ENCODE data around the gene RGPD8. TPM values are rescaled to one million over a fixed set of nuclear protein-coding genes. Genes with fewer than 3 reads are reported as not detected.
"Not testable (repeated sequence)": the region's sequence is repeated elsewhere in the genome, so short reads cannot be mapped to it uniquely, and the experiment has no call there.

Gene RGPD8
- total and polyA plus RNA-seq, 2 of the 8 experiments (the other 6 are each of a cell fraction or from before 2014, with no cell fraction given), result 0.51 to 8.2 TPM

GRCh38 chr2:112432735-112433479 lies 538 bp downstream of the RGPD8 start:
- H4K91ac ChIP-seq (replicated peaks; ENCODE audit: insufficient read length, low read length); H2BK20ac ChIP-seq (ENCODE audit: low read length); H3K79me2 ChIP-seq (ENCODE audit: control insufficient read depth in 1 of 2, insufficient read depth in 2 of 2, low read length in 2 of 2); H2AFZ ChIP-seq (ENCODE audit: low read length); H3K18ac ChIP-seq (ENCODE audit: extremely low read depth, low read length); H3K9ac ChIP-seq (replicated peaks in 1 of 4; ENCODE audit: extremely low read depth in 1 of 4, low read depth in 3 of 4, low read length in 3 of 4); H3K23ac ChIP-seq (ENCODE audit: insufficient read length); H3K36me3 ChIP-seq (ENCODE audit: control insufficient read depth in 2 of 4, insufficient read depth in 4 of 4, low read length in 3 of 4); H3K4me1 ChIP-seq (replicated peaks in 1 of 4; ENCODE audit: control insufficient read depth in 3 of 4, insufficient read depth in 4 of 4, low read length in 3 of 4); H3K23me2 ChIP-seq (ENCODE audit: low read depth, low read length); H3K27ac ChIP-seq (ENCODE audit: low read depth, low read length); H4K5ac ChIP-seq (ENCODE audit: insufficient read length, low read depth, low read length); H2BK120ac ChIP-seq (replicated peaks; ENCODE audit: low read depth, low read length); H3K4ac ChIP-seq (replicated peaks; ENCODE audit: insufficient read length, low read depth, low read length); H3K9me3 ChIP-seq (ENCODE audit: insufficient read depth in 2 of 2, low read depth in 1 of 2, low read length in 1 of 2); H3K56ac ChIP-seq (replicated peaks; ENCODE audit: insufficient read length, low read depth, low read length); H2BK5ac ChIP-seq (ENCODE audit: low read depth, low read length); H3K79me1 ChIP-seq (ENCODE audit: low read depth, low read length); H3K27me3 ChIP-seq (replicated peaks in 1 of 4; ENCODE audit: control insufficient read depth in 3 of 4, extremely low read depth in 1 of 4, insufficient read depth in 3 of 4, low read length in 3 of 4); H2BK15ac ChIP-seq (ENCODE audit: low read length); H4K20me1 ChIP-seq (replicated peaks in 1 of 2; ENCODE audit: control insufficient read depth in 1 of 2, insufficient read depth in 2 of 2, low read length in 2 of 2); H3K14ac ChIP-seq (ENCODE audit: insufficient read length); H2BK12ac ChIP-seq (ENCODE audit: low read depth, low read length); FAIRE-seq; H2AK5ac ChIP-seq (ENCODE audit: low read depth, low read length): not testable (repeated sequence)
- H3K4me2 ChIP-seq (ENCODE audit: insufficient read depth in 1 of 2, low read depth in 2 of 2, low read length in 2 of 2), result peak overlapping the region in 1 of 2 experiments; percentile 38; a peak in 2 of 4 replicates
- peak; percentile 52 for TF ChIP-seq KDM4A (IDR thresholded peaks at IDR 0.05; ENCODE audit: low read depth, low read length, severe bottlenecking)
- peak overlapping the region in 2 of 4 experiments; percentile 28 to 53; a peak in 5 of 8 replicates for H3K4me3 ChIP-seq (ENCODE audit: extremely low read depth in 1 of 4, insufficient read depth in 2 of 4, low read depth in 3 of 4, low read length in 4 of 4)
- 0 out of 2 replicates have a peak overlapping the region, but pooled peaks have one; percentile 5 for H4K8ac ChIP-seq (ENCODE audit: extremely low read depth, insufficient read depth, low read length)
- peak in 1 of 2 experiments; percentile 62 for DNase-seq (ENCODE audit: low read depth in 1 of 2, low spot score in 2 of 2)
- WGBS, 2 experiments (ENCODE audit: extremely low coverage in 1 of 2, insufficient coverage in 1 of 2, insufficient read length in 1 of 2, insufficient replicate concordance in 2 of 2, low coverage in 1 of 2, low lambda C conversion rate in 2 of 2, missing lambda C conversion rate in 1 of 2), result 26% methylated on average over 25 of the region's 98 CpGs; no CpG with 5 or more reads in 1 of the 2 experiments
- CTCF ChIA-PET (ENCODE audit: partially characterized antibody), result interaction anchor here (1.0 to 2.3 kb wide), 3 partner anchors 61 to 312 kb away, joined by 3 to 7 read pairs (median 7); no protein-coding TSS in a partner anchor
- POLR2A ChIA-PET (ENCODE audit: partially characterized antibody), result interaction anchor here (1.4 kb wide), 1 partner anchor 173 kb away, joined by 4 read pairs; no protein-coding TSS in a partner anchor

Data from H1 (cell line).